ENCODE results near the gene PEX13.

- TF ChIP-seq TAF1 (conservative IDR thresholded peaks at IDR 0.05), result no peak
- TF ChIP-seq CTCF (IDR thresholded peaks at IDR 0.05; ENCODE audit: low read depth, low read length, missing input control), result no peak
- TF ChIP-seq SP1 (IDR thresholded peaks at IDR 0.05), result no peak
- TF ChIP-seq ZBTB33 (IDR thresholded peaks at IDR 0.05), result no peak
- no peak for TF ChIP-seq MAX (IDR thresholded peaks at IDR 0.05)
- TF ChIP-seq REST (IDR thresholded peaks at IDR 0.05), result no peak
These were observed 56.6 kb downstream of the PEX13 start for GRCh38 chr2:61074100-61074499.
